GM19467 (cell line): ENCODE data around the gene NSDHL.

Source experiments
- ATAC-seq: cut with Tn5 transposase; IDR thresholded peaks from one replicate; pipeline ENCODE4 v1.9.1; 2021; ENCODE audit warnings: mild to moderate bottlenecking, moderate library complexity; ENCODE audit not compliant: unreplicated experiment

Gene NSDHL

DNA sequence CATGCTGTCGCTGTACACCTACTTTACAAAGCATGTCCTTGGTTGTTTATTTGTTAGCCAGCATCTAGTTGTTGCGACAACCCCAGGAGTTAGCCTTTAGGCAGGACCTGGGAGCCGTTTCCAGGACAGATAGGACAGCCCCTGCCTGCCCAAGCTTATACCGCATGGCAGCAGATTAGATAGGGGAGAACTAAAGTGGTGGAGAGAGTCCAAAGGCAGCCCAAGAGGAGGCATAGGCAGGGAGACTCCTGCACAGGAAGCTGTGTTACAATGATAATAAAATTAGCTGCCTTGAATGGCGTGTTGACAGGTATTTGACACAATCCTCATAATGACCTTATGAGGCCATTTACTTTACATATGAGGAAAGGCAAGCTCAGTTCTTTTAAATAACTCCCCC, 13.0 kb downstream of the NSDHL start:
- ATAC-seq: no peak

- ATAC-seq: no peak
These were observed 13.4 kb downstream of the NSDHL start for GRCh38 chrX:152844256-152844655.

DNA sequence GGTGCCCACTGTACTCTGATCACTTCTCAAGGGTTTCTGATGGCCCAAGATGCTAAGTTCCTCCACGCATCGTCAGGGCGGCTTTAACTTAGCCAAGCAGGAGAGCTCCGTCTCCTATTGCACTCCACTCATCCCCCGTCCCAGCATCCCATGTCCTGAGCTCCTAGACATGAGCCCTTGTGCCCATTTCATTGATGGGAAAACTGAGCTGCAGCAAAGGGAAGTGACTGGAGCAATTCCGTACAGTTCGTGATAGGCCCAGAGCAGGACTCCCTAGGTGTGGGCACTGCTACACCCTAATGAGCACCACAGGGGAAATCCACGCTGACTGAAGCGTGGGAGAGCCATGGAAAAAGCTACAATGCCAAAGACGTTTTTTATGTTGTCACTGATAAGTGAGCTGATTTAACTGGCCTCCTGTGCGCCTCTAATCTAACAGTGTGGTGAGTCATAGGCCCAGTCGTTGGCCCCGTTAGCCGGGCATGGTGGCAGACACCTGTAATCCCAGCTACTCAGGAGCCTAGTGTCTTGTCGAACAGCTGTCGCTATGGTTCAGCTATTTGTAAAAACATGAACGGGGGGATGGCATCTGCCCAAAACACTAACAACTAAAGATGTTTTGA, 14.9 kb downstream of the NSDHL start:
- ATAC-seq: no peak

DNA sequence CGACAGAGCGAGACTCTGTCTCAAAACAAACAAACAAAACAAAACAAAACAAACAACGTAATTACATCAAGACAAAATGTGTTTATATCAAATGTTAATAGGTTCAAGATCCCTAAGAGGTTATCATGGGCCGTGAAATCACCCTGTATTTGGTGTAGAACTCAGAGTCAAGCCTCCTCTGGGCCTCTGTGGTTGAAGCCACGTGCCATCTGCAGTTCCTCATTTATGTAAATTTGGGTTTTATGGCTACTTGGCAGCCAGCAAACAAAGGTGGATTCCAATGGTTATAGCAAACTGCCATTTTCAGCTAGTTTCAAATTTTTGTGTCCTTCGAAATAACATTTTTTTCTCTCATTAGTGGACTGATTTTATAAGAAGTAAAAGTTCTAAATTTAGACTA, 16.4 kb downstream of the NSDHL start:
- ATAC-seq: no peak

DNA sequence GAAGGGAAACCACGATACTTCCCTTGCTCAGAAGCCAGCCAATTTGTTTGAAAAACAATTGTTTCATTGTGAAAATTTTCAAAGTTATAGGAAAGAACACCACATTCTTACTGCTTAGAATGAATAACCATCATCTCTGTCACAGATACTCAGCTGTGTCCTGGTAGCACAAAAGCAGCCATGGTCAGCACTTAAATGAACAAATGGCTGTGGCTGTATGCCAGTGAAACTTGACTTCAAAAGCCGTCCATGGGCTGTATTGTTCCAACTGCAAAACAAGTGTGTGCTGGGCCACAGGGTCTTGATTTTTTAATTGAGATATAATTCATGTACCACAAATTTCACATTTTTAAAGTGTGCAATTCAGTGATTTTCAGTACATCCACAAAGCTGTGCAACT, 19.6 kb downstream of the NSDHL start:
- ATAC-seq: no peak

GRCh38 chrX:152853986-152854385, 23.1 kb downstream of the NSDHL start:
- no peak for ATAC-seq

- ATAC-seq: no peak
These were observed 30.3 kb downstream of the NSDHL start for GRCh38 chrX:152861116-152861515.

GRCh38 chrX:152861826-152862225, 31.0 kb downstream of the NSDHL start:
- ATAC-seq: no peak

DNA sequence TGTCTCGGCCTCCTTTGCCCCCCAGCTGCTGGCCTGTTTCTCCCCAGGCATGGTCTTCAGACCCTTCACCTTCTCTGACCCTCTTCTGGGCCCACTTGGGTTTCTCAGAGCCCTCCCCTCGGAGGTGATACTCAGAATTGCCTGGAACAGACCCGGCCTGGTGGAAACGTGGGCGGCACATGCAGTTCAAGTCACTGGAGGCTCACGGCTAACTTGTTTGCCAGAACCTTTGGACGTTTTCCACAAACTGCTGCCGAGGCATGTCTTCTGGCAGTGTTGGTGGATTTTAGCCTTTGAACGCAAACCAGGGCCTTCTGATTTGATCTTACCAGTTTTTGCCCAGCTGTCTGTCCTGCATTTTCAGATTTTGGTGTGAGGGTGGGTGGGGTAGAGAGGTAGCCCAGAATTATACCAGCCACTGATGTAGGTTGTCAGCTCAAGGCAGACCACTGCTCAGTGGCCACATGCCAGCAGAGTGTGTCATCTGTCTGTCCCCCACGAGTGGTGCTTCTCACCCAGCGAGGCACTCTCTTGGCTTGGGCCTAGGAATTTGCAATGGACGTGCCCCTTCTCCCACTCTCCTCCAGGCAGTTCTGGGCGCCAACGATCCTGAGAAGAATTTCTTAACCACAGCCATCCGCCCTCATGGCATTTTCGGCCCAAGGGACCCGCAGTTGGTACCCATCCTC, 34.5 kb downstream of the NSDHL start:
- ATAC-seq: no peak

DNA sequence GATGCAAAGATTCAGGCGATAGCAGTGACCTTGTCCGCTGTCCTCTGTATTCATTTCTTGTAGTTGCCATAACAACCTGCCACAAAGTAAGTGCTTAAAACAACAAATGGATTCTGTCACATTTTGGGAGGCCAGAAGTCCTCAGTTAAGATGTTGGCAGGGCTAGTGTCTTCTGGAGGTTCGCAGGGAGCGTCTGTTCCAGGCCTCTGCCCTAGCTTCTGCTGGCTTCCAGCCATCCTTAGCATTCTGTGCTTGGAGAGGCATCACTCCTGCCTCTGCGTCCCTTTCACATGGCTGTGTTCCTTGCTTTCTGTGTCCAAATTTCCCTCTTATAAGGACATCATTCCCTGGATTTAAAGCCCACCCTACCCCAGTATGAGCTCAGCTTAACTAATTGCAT, 35.5 kb downstream of the NSDHL start:
- ATAC-seq: no peak

- ATAC-seq: no peak
These were observed 39.1 kb downstream of the NSDHL start for GRCh38 chrX:152869972-152870371.

DNA sequence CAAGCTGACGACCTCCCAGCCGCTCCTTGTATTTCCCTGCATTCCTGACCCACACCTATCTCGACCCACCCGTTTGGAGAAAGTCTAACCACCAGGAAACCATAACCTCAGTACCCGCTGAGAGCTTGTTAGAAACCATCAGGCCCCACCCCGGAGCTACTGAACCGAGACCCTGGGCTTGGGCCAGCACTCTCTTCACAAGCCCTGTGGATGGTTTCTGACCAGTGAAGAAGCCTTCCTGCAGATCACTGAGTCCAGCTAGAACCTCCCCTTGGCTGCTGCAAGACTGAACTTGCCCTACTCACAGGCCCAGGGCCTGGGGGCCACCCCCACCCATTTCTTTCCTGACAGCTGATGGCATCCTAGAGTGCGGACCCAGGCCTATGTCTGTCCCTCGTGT, 40.4 kb downstream of the NSDHL start:
- no peak for ATAC-seq

GRCh38 chrX:152872522-152872921, 41.7 kb downstream of the NSDHL start:
- ATAC-seq: no peak

DNA sequence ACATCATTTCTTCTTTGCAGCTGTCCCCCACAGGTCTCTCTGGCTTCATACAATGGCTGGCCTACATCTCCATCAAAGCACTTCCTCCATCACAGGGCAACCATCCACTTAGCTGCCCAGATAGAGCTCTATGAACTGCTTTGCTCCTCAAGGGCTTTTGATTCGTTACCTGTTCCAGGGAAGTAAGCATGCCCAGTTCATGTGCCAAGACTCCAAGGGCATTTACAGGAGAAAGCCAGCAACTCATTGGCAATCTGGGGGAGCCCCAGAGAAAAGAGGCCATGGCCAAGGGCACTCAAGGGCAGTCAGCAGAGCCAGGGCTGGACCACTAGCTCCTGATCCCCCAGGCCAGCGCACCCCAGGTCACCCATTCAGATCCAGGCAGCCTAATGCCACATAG, 42.5 kb downstream of the NSDHL start:
- no peak for ATAC-seq

DNA sequence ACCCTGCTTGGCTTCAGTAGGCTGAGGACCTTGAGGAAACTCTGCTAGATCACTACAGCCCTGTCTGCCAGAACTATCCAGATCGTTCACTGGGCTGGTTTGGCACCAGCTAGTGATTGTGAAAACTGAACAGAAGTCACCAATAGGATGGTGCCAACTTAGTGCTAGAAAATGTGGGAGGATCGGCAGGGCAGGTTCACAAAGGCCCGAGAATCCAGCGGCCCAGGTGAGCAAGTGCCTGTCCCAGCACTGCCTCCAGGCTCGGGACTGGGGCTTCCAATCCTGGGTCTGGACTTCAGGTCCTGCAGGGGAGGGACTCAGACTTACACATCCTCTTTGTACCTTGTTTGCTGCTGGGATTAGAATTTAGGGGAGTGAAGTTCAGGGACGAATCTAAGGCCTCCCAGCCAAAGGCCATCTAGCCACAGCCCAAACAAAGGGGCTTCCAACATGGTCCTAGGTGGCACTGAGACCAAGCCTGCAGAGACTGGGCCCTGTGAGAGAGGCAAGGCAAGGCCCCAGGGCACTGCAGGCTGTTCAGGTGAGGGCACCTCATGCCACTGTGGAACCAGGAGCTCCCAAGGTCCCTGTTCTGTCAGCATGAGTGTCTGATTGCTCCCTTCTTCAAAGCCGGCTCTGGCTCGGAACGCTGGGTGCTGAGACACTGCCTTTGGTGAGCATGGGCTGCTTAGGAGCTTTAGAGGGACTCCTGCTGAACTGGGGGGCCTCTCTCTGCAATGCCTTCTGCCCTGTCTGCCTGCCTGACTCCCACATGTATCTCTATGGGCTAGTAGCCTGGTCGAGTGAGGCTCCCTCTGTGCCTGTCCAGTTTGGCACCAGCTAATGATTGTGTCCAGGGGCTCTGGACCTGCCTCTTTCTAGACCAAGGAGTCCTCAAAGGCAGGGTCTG, 46.3 kb downstream of the NSDHL start:
- no peak for ATAC-seq

DNA sequence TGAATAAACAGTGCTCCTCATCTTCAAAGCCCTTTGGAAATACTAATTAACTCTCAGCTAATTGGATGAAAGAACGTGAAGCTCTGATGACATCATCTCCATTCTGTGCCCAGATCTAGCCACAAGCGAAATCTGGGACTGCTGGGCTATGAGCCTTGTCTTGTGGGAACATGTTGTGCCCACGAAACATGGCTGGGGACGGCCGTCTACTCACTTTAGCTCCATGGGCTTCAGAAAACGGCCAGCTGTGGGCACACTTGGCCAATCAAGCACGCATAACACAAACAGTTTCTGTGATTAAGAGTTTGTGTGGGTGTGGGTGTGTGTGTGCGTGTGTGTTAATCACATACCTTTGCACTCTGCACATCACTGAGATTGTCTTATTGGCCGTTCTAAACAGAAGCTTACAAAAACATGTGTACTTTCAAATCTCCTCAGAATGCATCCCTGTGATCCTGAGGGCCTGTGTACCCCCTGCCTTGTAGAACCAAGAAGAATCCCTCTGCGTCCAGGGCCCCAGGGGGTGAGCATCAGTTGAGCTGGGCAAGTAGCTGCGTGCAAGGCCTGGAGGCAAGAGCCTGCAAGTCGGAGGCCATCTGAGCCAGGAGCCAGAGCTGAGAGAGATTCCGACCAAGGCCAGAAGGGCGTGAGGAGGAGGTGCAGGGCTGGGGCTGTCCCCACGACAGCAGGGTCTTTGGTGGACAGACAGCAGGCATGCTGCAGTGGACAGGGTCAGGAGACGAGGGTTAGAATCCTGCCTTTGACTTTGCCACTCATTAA, 48.3 kb downstream of the NSDHL start:
- ATAC-seq: no peak

DNA sequence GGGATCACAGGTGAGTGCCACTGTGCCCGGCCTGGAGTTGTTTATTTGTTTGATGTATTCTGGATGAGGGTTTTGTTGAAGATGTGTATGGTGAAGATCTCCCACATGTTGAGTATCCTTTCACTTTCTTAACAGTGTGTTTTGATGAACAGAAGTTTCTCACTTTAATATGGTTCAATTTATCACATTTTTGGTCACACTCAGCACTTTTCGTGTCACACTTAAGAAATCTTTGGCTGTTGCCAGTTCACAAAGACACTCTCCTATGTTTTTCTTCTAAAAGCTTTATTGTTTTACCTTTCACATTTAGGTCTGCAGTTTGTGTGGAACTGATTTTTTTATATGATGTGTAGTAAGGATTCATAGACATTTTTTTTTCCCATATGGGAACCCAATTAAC, 50.4 kb downstream of the NSDHL start:
- ATAC-seq: no peak

GRCh38 chrX:152884171-152884570, 53.3 kb downstream of the NSDHL start:
- ATAC-seq: no peak

GRCh38 chrX:152886716-152887115, 55.9 kb downstream of the NSDHL start:
- no peak for ATAC-seq

DNA sequence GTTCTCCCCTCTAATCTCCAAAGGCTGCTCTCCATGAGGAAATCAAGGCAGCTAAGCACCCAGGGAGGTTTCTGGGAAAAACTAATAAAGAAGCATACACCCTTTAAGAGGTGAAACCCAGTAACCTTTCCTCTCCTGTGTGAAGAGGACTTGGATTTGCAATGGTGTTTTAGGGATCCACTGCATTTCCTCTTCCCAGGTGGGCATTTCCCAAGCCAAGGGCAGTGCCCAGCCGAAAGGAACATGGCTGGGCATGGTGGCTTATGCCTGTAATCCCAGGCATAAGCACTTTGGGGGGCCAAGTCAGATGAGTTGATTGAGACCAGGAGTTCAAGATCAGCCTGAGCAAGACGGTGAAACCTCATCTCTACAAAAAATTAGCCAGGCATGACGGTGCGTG, 61.6 kb downstream of the NSDHL start:
- no peak for ATAC-seq
